K562 (cell line): Measurements from ENCODE around the gene SERPINH1. TPM values are rescaled to one million over a fixed set of nuclear protein-coding genes. Genes with fewer than 3 reads are reported as not detected.

Experiments
- ARNT ChIP-seq, 2 experiments: fragments of 450-650 bp; IDR thresholded peaks; 2 replicates each; pipeline ENCODE4 v1.6.1; 2016; ENCODE audit warnings: mild to moderate bottlenecking in 1 of 2
- ELF4 ChIP-seq: fragments of 450-650 bp; formaldehyde crosslinking; IDR thresholded peaks from 2 replicates; pipeline ENCODE4 v1.4.0; 2022; ENCODE audit warnings: missing genetic modification characterization
- FOXA1 ChIP-seq: fragments of 450-650 bp; IDR thresholded peaks from 2 replicates; pipeline ENCODE4 v1.6.1; 2016; ENCODE audit warnings: mild to moderate bottlenecking, borderline replicate concordance
- GTF2A2 ChIP-seq: IDR thresholded peaks from 2 replicates; pipeline ENCODE4 v1.6.1; 2016; ENCODE audit warnings: mild to moderate bottlenecking, missing genetic modification characterization, missing compliant biosample characterization
- HNRNPL ChIP-seq: fragments of 200-400 bp; formaldehyde crosslinking; IDR thresholded peaks from 2 replicates; pipeline ENCODE4 v1.6.1; 2017; ENCODE audit warnings: low read depth, mild to moderate bottlenecking, low read length
- POLR2A ChIP-seq: fragments of 450-650 bp; conservative IDR thresholded peaks from 2 replicates; pipeline ENCODE4 v1.6.1; 2016
- POLR2G ChIP-seq: fragments of 200-400 bp; formaldehyde crosslinking; IDR thresholded peaks from 2 replicates; pipeline ENCODE4 v1.6.1; 2017; ENCODE audit warnings: low read depth, mild to moderate bottlenecking, antibody characterized with exemption, low read length, moderate library complexity
- PRDM10 ChIP-seq: fragments of 450-650 bp; IDR thresholded peaks from 2 replicates; pipeline ENCODE4 v1.6.1; 2018; ENCODE audit not compliant: partially characterized antibody
- RBM25 ChIP-seq: fragments of 200-400 bp; formaldehyde crosslinking; IDR thresholded peaks from 2 replicates; pipeline ENCODE4 v1.6.1; 2018; ENCODE audit warnings: low read length, low read depth, moderate library complexity; ENCODE audit not compliant: severe bottlenecking
- RFX1 ChIP-seq: fragments of 450-650 bp; IDR thresholded peaks from 2 replicates; pipeline ENCODE4 v1.6.1; 2016; ENCODE audit warnings: mild to moderate bottlenecking, moderate library complexity
- ZBTB33 ChIP-seq: sonication (generic); formaldehyde crosslinking; IDR thresholded peaks from 2 replicates; pipeline ENCODE4 v1.8.1; 2023; ENCODE audit warnings: mild to moderate bottlenecking, missing genetic modification reagents
- ZBTB9 ChIP-seq: fragments of 450-650 bp; formaldehyde crosslinking; IDR thresholded peaks from 2 replicates; pipeline ENCODE4 v1.4.0; 2020; ENCODE audit warnings: mild to moderate bottlenecking, moderate library complexity
- ZNF143 ChIP-seq: sonication (generic); formaldehyde crosslinking; IDR thresholded peaks from 2 replicates; pipeline ENCODE4 v1.9.0; 2022; ENCODE audit warnings: mild to moderate bottlenecking, missing genetic modification reagents
- ZNF589 ChIP-seq: fragments of 200-800 bp; sonication (Bioruptor generic); IDR thresholded peaks from 2 replicates; pipeline ENCODE4 v1.6.1; 2016; ENCODE audit warnings: low read depth, missing genetic modification characterization, missing compliant biosample characterization
- ZNF609 ChIP-seq: sonication (generic); formaldehyde crosslinking; IDR thresholded peaks from 2 replicates; pipeline ENCODE4 v1.8.1; 2023; ENCODE audit warnings: missing genetic modification reagents, mild to moderate bottlenecking, borderline replicate concordance
- ZNF717 ChIP-seq: fragments of 250-450 bp; sonication (Bioruptor Pico); IDR thresholded peaks from 2 replicates; pipeline ENCODE4 v1.5.0; 2021
- ZNF778 ChIP-seq: fragments of 450-650 bp; formaldehyde crosslinking; IDR thresholded peaks from 2 replicates; pipeline ENCODE4 v1.4.0; 2020; ENCODE audit warnings: mild to moderate bottlenecking, moderate library complexity
- polyA plus RNA-seq, 8 experiments: library from polyadenylated mRNA; depleted of rRNA in 4 of 8; stranded (reverse) in 5 of 8; unstranded in 3 of 8; fragments of >200 nt; fragmentation: Nextera tagmentation in 2 of 8; fragmentation: Illumina TruSeq in 1 of 8; extraction: Ambion mirVana in 2 of 8; extraction: Trizol in 1 of 8; gene quantifications; 2 replicates each; pipeline versions ENCODE4 v1.2.1 to v1.2.3, GENCODE V29; 2011 to 2014; ENCODE audit warnings: inconsistent platforms in 1 of 8, missing spikeins in 1 of 8
- total RNA-seq, 7 experiments: library from RNA; depleted of rRNA in 6 of 7; stranded (reverse); fragments of >200 nt in 6 of 7; fragmentation: Illumina TruSeq in 2 of 7; extraction: Trizol in 2 of 7; gene quantifications; 2 replicates each; pipeline versions ENCODE4 v1.2.1 to v1.2.3, GENCODE V29; 2011 to 2021; ENCODE audit warnings: low replicate concordance in 1 of 7

The SERPINH1 gene
- total and polyA plus RNA-seq, 9 of the 15 experiments (the other 6 are each of a cell fraction or from before 2014, with no cell fraction given): 2.8 to 106 (median 67.9) TPM

DNA sequence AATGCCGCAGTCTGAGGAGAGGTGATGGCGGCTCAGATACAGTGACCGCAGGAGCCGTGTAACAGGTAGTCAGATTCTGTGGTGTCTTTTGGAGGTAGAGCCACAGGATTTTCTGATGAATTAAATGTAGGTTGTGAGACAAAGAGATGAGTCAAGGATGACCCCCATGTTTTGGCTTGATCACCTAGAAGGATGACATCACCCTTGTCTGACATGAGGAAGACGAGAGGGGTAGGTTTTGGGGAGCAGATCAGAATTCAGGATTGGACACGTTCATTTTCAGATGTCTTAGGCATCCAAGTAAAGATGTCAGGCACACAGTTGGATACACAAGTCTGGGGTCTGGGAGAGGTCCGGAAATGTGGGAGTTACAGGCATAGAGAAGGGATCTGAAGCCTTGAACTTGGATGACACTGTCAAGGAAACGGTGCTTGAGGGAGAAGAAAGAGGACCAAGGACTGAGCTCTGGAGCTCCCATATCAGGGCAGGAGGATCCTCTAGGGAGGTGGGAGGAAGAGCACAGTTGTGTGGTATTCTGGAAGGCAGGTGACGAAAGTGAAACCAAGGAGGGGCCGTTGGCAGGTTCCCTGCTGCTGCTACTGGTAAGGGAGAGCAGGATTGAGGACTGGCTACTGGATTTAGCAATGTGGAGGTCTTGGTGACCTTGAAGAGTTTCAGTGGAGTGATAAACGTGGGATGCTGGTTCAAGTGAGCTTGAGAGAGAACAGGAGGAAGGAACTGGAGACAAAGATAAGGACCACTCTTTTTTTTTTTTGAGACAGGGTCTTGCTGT is 23.7 kb upstream of the SERPINH1 start (continued):
- TF ChIP-seq ZBTB33 (CRISPR knock-in tag) (0 out of 2 replicates have a peak, but pooled peaks have one; percentile 27), ZNF609 (no peak), ARNT (IDR thresholded peaks at IDR 0.05) (no peak), RBM25 (no peak), ZBTB9 (CRISPR knock-in tag) (no peak), PRDM10 (peak; percentile 66), FOXA1 (no peak), ZNF589 (no peak), POLR2A (no peak), GTF2A2 (tag) (no peak), ELF4 (CRISPR knock-in tag) (no peak), RFX1 (no peak), ZNF778 (CRISPR knock-in tag) (no peak), POLR2G (no peak), ZNF143 (CRISPR knock-in tag) (no peak; the same call in 1 of the 2 replicates), ZNF717 (no peak), HNRNPL (no peak)
